Dendritic cell treated with granulocyte-macrophage colony-stimulating factor and Interleukin-4, amounts not matched to agents 40 ng/mL and 50 ng/mL, for 4 days (primary cell): Measurements from ENCODE around the gene PBRM1.

Experiments
- H3K27ac Mint-ChIP-seq: one replicate; pipeline ENCODE4 v1.8.0; 2022; ENCODE audit warnings: mild to moderate bottlenecking, mixed read lengths
- H3K27me3 Mint-ChIP-seq: one replicate; pipeline ENCODE4 v1.8.0; 2022; ENCODE audit warnings: mild to moderate bottlenecking, mixed read lengths
- H3K36me3 Mint-ChIP-seq: one replicate; pipeline ENCODE4 v1.8.0; 2022; ENCODE audit warnings: low read depth, mixed read lengths
- H3K4me1 Mint-ChIP-seq: one replicate; pipeline ENCODE4 v1.8.0; 2022; ENCODE audit warnings: low read depth, mixed read lengths
- H3K4me3 Mint-ChIP-seq: one replicate; pipeline ENCODE4 v1.8.0; 2022; ENCODE audit warnings: mild to moderate bottlenecking, moderate library complexity, mixed read lengths
- H3K9me3 Mint-ChIP-seq: one replicate; pipeline ENCODE4 v1.8.0; 2022; ENCODE audit warnings: mixed read lengths
- intact Hi-C: fragments of 100-400 bp; cut with micrococcal nuclease; formaldehyde crosslinking; loops from one replicate; pipeline ENCODE4 v1.15.0; 2022

PBRM1 gene

DNA sequence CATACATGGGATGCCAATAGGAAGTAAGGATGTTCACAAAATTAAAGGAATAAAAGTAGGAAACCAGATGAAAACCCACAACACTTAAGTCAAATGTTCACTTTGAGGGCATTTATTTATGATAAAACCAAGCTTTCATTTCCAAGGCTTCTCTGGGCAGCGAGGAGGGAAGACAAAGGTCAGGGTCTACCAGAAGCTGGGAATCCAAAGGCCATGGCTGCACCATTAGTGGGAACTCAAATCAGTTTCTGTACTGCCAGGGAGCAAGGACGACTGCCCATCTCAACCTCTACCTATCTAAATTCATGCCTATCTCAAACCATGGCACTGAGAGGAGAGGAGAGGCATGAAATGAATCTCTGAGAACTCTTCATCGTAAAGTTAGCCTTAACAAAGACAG lies 22.6 kb downstream of the PBRM1 start:
- H3K27me3 Mint-ChIP-seq: no peaks in the 10 kb centered on the region
- H3K4me3 Mint-ChIP-seq: no peak overlapping the region
- H3K36me3 Mint-ChIP-seq: peaks cover 100% of the 10 kb centered on the region
- H3K4me1 Mint-ChIP-seq: no peaks in the 10 kb centered on the region
- intact Hi-C loops: no loop called here
- H3K9me3 Mint-ChIP-seq: no peaks in the 10 kb centered on the region
- no peak overlapping the region for H3K27ac Mint-ChIP-seq

DNA sequence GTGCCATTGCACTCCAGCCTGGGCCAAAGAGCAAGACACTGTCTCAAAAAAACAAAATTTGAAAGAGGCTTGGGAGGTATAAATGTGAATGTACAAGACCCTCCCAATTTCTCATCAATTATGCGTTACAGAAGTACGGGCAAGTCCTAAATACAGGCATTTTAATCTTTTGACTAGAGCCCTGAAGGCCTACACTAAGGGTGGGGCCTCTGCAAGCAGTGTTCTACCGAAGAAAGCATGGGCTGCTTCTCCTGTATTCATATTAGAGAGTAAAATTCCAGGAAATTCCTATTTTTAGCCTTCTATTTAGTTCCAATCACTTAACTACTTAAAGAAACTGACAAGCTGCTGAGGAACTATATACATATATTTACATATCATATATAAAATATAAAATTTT lies 25.7 kb downstream of the PBRM1 start:
- Mint-ChIP-seq H3K36me3 (peaks cover 100% of the 10 kb centered on the region), H3K27me3 (no peaks in the 10 kb centered on the region), H3K4me3 (no peak overlapping the region), H3K27ac (no peak overlapping the region), H3K9me3 (no peaks in the 10 kb centered on the region), H3K4me1 (no peaks in the 10 kb centered on the region)
- intact Hi-C loops: no loop called here

DNA sequence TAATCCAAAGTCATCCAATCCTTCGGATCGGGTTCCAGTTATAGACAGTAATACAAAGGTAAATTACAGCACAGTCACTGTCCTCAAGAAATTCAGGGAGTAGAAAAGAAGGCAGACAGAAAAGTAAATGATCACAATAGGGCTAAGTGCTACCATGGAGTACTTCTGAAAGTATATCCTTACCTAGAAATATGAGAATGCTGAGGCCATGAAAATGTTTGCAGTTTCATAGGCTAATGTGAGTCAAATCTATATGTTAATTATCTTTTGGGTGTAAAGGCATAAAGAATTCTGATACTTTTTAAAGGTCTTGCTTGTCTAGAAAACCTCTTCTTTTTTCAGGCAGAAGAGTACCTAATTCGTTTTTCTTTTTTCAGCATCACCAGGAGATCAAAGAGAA lies 29.8 kb downstream of the PBRM1 start:
- Mint-ChIP-seq H3K4me1 (no peaks in the 10 kb centered on the region), H3K27ac (no peak overlapping the region), H3K27me3 (no peaks in the 10 kb centered on the region), H3K36me3 (peaks cover 100% of the 10 kb centered on the region), H3K9me3 (no peaks in the 10 kb centered on the region), H3K4me3 (no peak overlapping the region)
- intact Hi-C loops: no loop called here

- intact Hi-C loops: no loop called here
- no peaks in the 10 kb centered on the region for H3K4me1 Mint-ChIP-seq
- H3K27ac Mint-ChIP-seq: no peak overlapping the region
Measured at GRCh38 chr3:52651592-52651991, 34.1 kb downstream of the PBRM1 start.

DNA sequence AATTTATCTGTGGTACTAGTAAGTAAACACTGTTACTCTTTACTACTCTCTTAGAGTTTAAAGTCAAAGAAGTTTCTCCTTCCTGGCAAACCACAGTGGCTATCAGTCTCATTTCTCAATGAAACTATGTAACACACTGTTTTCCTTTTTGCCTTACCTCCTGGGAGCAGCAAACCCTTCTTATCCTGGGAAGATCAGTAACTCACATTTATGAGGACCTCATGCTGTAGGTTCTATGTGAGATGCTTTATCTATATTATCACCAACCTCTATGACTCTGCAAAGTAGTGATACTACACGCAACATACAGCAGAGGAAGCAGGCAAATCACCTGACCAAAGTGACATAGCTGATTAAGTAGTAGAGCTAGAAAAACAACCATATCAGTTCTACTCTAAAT lies 35.3 kb downstream of the PBRM1 start:
- Mint-ChIP-seq H3K36me3 (peaks cover 97% of the 10 kb centered on the region), H3K9me3 (no peaks in the 10 kb centered on the region), H3K27me3 (no peaks in the 10 kb centered on the region), H3K4me3 (no peak overlapping the region), H3K4me1 (no peaks in the 10 kb centered on the region), H3K27ac (no peak overlapping the region)
- intact Hi-C loops: no loop called here

More at GRCh38 chr3:52651592-52651991, 34.1 kb downstream of the PBRM1 start:
- Mint-ChIP-seq H3K9me3 (no peaks in the 10 kb centered on the region), H3K27me3 (no peaks in the 10 kb centered on the region), H3K36me3 (peaks cover 100% of the 10 kb centered on the region), H3K4me3 (no peak overlapping the region)

- no peak overlapping the region for H3K4me3 Mint-ChIP-seq
- intact Hi-C loops: loop anchor here (5.0 kb wide), 1 partner anchor 87 kb away; no protein-coding TSS in a partner anchor
- H3K27ac Mint-ChIP-seq: no peak overlapping the region
- H3K4me1 Mint-ChIP-seq: no peaks in the 10 kb centered on the region
- H3K9me3 Mint-ChIP-seq: no peaks in the 10 kb centered on the region
- no peaks in the 10 kb centered on the region for H3K27me3 Mint-ChIP-seq
- H3K36me3 Mint-ChIP-seq: peaks cover 97% of the 10 kb centered on the region
Measured at GRCh38 chr3:52649461-52650210, 36.1 kb downstream of the PBRM1 start.

DNA sequence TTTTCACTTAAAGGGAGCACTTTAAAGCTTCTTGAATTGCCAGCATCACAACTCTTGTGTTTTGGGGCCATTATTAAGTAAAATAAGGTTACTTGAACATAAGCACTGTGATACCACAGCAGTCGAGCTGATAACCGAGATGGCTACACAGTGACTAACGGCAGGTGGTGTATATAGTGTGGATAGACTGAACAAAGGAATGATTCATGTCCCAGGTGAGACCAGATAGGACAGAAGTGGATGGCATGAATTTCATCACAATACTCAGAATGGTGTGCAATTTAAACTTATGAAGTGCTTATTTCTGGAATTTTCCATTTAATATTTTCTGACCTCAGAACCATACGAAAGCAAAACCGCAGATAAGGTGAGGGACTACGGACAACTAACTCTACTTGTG lies 40.2 kb downstream of the PBRM1 start:
- Mint-ChIP-seq H3K4me3 (no peak overlapping the region), H3K27me3 (no peaks in the 10 kb centered on the region), H3K36me3 (peaks cover 97% of the 10 kb centered on the region), H3K9me3 (no peaks in the 10 kb centered on the region), H3K4me1 (no peaks in the 10 kb centered on the region), H3K27ac (peak overlapping the region; percentile 9)
- intact Hi-C loops: loop anchor here (5.0 kb wide), 1 partner anchor 83 kb away; no protein-coding TSS in a partner anchor

DNA sequence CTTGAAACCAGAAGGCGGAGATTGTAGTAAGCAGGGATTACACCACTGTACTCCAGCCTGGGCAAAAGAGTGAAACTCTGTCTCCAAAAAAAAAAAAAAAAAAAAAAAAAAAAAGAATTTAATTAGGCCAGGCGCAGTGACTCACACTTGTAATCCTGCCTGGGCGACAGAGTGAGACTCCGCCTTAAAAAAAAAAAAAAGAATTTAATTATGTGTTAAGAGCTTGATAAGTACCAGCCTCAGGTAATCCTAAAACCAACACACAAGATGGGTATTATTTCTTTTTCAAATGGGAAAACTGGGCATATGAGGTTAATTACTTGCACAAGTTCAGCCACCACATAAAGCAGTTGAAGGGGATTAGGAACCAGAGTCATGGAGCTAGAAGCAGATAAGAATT lies 49.0 kb downstream of the PBRM1 start:
- Mint-ChIP-seq H3K4me1 (peaks cover 6% of the 10 kb centered on the region), H3K36me3 (peaks cover 80% of the 10 kb centered on the region), H3K27ac (no peak overlapping the region), H3K4me3 (no peak overlapping the region), H3K27me3 (no peaks in the 10 kb centered on the region), H3K9me3 (no peaks in the 10 kb centered on the region)
- intact Hi-C loops: no loop called here

- no peak overlapping the region for H3K27ac Mint-ChIP-seq
- H3K36me3 Mint-ChIP-seq: peaks cover 75% of the 10 kb centered on the region
- H3K9me3 Mint-ChIP-seq: no peaks in the 10 kb centered on the region
Measured at GRCh38 chr3:52633786-52634185, 51.9 kb downstream of the PBRM1 start.

GRCh38 chr3:52625041-52625440 lies 60.7 kb downstream of the PBRM1 start:
- Mint-ChIP-seq H3K36me3 (peaks cover 96% of the 10 kb centered on the region), H3K9me3 (no peaks in the 10 kb centered on the region), H3K4me1 (no peaks in the 10 kb centered on the region), H3K4me3 (no peak overlapping the region), H3K27ac (no peak overlapping the region), H3K27me3 (no peaks in the 10 kb centered on the region)
- intact Hi-C loops: loop anchor here (5.0 kb wide), 1 partner anchor 53 kb away; no protein-coding TSS in a partner anchor

More at GRCh38 chr3:52633786-52634185, 51.9 kb downstream of the PBRM1 start:
- Mint-ChIP-seq H3K4me1 (peaks cover 6% of the 10 kb centered on the region), H3K4me3 (no peak overlapping the region), H3K27me3 (no peaks in the 10 kb centered on the region)
- intact Hi-C loops: no loop called here

GRCh38 chr3:52623234-52623792 lies 62.4 kb downstream of the PBRM1 start:
- H3K36me3 Mint-ChIP-seq: peaks cover 94% of the 10 kb centered on the region
- intact Hi-C loops: no loop called here
- no peaks in the 10 kb centered on the region for H3K27me3 Mint-ChIP-seq
- H3K4me1 Mint-ChIP-seq: no peaks in the 10 kb centered on the region
- no peak overlapping the region for H3K4me3 Mint-ChIP-seq
- H3K9me3 Mint-ChIP-seq: no peaks in the 10 kb centered on the region
- no peak overlapping the region for H3K27ac Mint-ChIP-seq

DNA sequence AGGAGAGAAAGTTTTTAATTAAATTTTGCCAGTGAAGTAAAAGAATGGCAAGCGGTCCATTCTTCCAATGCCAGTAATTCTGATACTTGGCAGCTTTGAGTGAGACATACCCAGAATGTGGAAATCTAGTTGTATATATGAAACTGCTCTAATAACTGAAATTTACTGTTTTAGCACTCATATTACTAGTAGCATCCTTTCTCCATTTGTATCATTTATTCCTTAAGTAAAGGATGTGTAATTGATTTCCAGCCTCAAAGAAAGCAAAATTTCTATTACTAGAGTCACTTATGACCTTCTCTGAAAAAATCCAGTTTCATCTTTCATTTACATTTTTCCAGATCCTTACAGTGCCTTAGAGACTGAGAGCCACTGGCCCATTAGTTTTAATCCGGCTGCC lies 65.1 kb downstream of the PBRM1 start:
- H3K4me1 Mint-ChIP-seq: no peaks in the 10 kb centered on the region
- H3K27ac Mint-ChIP-seq: no peak overlapping the region
- peaks cover 94% of the 10 kb centered on the region for H3K36me3 Mint-ChIP-seq
- no peaks in the 10 kb centered on the region for H3K9me3 Mint-ChIP-seq
- no peaks in the 10 kb centered on the region for H3K27me3 Mint-ChIP-seq
- intact Hi-C loops: no loop called here
- H3K4me3 Mint-ChIP-seq: no peak overlapping the region

GRCh38 chr3:52615166-52615565 lies 70.5 kb downstream of the PBRM1 start:
- intact Hi-C loops: no loop called here
- Mint-ChIP-seq H3K36me3 (peaks cover 95% of the 10 kb centered on the region), H3K27ac (no peak overlapping the region)

DNA sequence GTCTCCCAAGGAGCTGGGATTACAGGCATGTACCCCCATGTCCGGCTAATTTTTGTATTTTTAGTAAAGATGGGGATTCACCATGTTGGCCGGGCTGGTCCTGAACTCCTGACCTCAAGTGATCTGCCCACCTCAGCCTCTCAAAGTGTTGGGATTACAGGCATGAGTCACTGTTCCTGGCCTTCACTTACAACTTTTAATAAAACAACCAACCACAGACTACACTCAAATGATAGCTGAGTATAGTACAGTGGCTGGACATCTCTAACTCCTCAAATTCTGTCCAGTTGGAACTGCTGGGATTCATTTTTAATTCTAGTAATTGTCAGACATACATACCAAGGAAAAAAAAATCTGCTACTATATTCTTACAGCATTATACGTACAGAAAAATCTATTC lies 71.0 kb downstream of the PBRM1 start:
- no peaks in the 10 kb centered on the region for H3K9me3 Mint-ChIP-seq
- no peak overlapping the region for H3K27ac Mint-ChIP-seq
- no peak overlapping the region for H3K4me3 Mint-ChIP-seq
- no peaks in the 10 kb centered on the region for H3K27me3 Mint-ChIP-seq
- no peaks in the 10 kb centered on the region for H3K4me1 Mint-ChIP-seq
- H3K36me3 Mint-ChIP-seq: peaks cover 92% of the 10 kb centered on the region
- intact Hi-C loops: no loop called here

More at GRCh38 chr3:52615166-52615565, 70.5 kb downstream of the PBRM1 start:
- H3K4me3 Mint-ChIP-seq: no peak overlapping the region
- no peaks in the 10 kb centered on the region for H3K4me1 Mint-ChIP-seq
- no peaks in the 10 kb centered on the region for H3K27me3 Mint-ChIP-seq
- H3K9me3 Mint-ChIP-seq: no peaks in the 10 kb centered on the region
